ENCODE results near the gene FAM107A.

DNA sequence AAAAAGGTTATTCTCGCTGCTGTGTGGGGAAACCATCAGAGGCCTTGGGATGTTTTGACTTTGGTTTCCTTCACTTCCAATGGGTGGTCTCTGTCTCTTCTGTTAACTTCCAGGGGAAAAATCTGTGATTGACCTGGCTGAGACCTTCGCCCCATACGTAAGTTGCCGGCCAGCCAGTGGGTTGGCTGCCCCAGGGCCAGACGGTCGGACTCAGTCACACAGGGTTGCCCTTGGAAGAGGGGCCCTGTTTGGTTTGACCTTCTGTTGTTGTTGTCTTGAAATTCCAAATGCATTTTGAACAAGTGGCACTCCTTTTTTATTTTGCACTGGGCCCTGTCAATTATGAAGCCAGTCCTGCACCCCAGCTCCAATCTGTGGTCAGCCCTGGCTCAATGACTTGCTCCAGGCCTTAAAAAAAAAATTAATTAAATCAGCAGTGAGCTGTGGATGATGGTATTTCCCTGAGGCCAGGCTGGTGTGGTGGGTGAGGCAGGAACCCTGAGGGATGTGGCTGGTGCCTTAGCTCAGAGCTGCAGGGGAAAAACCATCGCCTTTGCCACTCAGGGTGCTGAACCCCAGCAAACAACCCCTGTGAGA is 4.5 kb downstream of the FAM107A start:
- TF ChIP-seq, protein P1, sequence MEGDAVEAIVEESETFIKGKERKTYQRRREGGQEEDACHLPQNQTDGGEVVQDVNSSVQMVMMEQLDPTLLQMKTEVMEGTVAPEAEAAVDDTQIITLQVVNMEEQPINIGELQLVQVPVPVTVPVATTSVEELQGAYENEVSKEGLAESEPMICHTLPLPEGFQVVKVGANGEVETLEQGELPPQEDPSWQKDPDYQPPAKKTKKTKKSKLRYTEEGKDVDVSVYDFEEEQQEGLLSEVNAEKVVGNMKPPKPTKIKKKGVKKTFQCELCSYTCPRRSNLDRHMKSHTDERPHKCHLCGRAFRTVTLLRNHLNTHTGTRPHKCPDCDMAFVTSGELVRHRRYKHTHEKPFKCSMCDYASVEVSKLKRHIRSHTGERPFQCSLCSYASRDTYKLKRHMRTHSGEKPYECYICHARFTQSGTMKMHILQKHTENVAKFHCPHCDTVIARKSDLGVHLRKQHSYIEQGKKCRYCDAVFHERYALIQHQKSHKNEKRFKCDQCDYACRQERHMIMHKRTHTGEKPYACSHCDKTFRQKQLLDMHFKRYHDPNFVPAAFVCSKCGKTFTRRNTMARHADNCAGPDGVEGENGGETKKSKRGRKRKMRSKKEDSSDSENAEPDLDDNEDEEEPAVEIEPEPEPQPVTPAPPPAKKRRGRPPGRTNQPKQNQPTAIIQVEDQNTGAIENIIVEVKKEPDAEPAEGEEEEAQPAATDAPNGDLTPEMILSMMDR (IDR thresholded peaks at IDR 0.05): no peak
- no peak for TF ChIP-seq POLR2A (IDR thresholded peaks at IDR 0.05)
